GM12892 (cell line): ENCODE data around the gene MYO1E.
A peak's percentile ranks its signal among the peaks of the same experiment; 100 is the strongest.

ENCODE experiments used
- DNase-seq: peaks from one replicate; pipeline ENCODE4 v3.0.0; 2011; ENCODE audit not compliant: insufficient read length
- FAIRE-seq: peaks from 2 replicates; lab custom pipeline; 2011; peaks lifted over from hg19 to GRCh38; lab: Jason Lieb, UNC
- POLR2A ChIP-seq: IDR thresholded peaks from 2 replicates; pipeline ENCODE4 v1.6.1; 2011; ENCODE audit warnings: low read depth, low read length, control low read depth
- POLR2AphosphoS5 ChIP-seq: IDR thresholded peaks from 2 replicates; pipeline ENCODE4 v1.6.1; 2011; ENCODE audit warnings: low read depth, low read length, control low read depth
- TAF1 ChIP-seq: IDR thresholded peaks from 2 replicates; pipeline ENCODE4 v1.6.1; 2011; ENCODE audit warnings: low read depth, mild to moderate bottlenecking, control low read depth, low read length, borderline replicate concordance

MYO1E gene

GRCh38 chr15:59322056-59322759 lies 50.5 kb downstream of the MYO1E start:
- FAIRE-seq (no peak), DNase-seq (no peak)
- TF ChIP-seq POLR2A (no peak), POLR2AphosphoS5 (no peak), TAF1 (no peak)

GRCh38 chr15:59321000-59321689 lies 51.5 kb downstream of the MYO1E start:
- TF ChIP-seq POLR2AphosphoS5: no peak
- no peak for TF ChIP-seq TAF1
- no peak for TF ChIP-seq POLR2A
- DNase-seq: no peak
- peak; percentile 87 for FAIRE-seq

GRCh38 chr15:59317211-59317610 lies 55.5 kb downstream of the MYO1E start:
- TF ChIP-seq POLR2AphosphoS5: no peak
- no peak for TF ChIP-seq POLR2A
- TF ChIP-seq TAF1: no peak
- FAIRE-seq (peak; percentile 71), DNase-seq (no peak)

GRCh38 chr15:59315914-59316451 lies 56.7 kb downstream of the MYO1E start:
- DNase-seq: no peak
- peak; percentile 42 for FAIRE-seq
- TF ChIP-seq POLR2AphosphoS5: no peak
- TF ChIP-seq TAF1: no peak
- TF ChIP-seq POLR2A: no peak

- no peak; the same call in 1 of the 2 replicates for TF ChIP-seq POLR2AphosphoS5
- TF ChIP-seq POLR2A: peak; percentile 35; the same call in 1 of the 2 replicates
- TF ChIP-seq TAF1: no peak
- DNase-seq (no peak), FAIRE-seq (peak; percentile 99)
These were observed 58.9 kb downstream of the MYO1E start for GRCh38 chr15:59313641-59314332.

- peak; percentile 80 for FAIRE-seq
These were observed 60.5 kb downstream of the MYO1E start for GRCh38 chr15:59312205-59312604.

GRCh38 chr15:59311195-59311594 lies 61.5 kb downstream of the MYO1E start:
- TF ChIP-seq TAF1: no peak
- TF ChIP-seq POLR2A: no peak
- no peak for TF ChIP-seq POLR2AphosphoS5
- no peak for FAIRE-seq
- DNase-seq: no peak

More at GRCh38 chr15:59312205-59312604, 60.5 kb downstream of the MYO1E start:
- DNase-seq: no peak
- no peak for TF ChIP-seq POLR2AphosphoS5
- TF ChIP-seq POLR2A: no peak
- no peak for TF ChIP-seq TAF1

- TF ChIP-seq TAF1 (no peak), POLR2A (no peak), POLR2AphosphoS5 (no peak)
- FAIRE-seq: no peak
- DNase-seq: no peak
These were observed 63.3 kb downstream of the MYO1E start for GRCh38 chr15:59309405-59309804.

GRCh38 chr15:59307165-59307537 lies 65.5 kb downstream of the MYO1E start:
- TF ChIP-seq TAF1: no peak
- TF ChIP-seq POLR2AphosphoS5: no peak
- no peak for TF ChIP-seq POLR2A
- DNase-seq (no peak), FAIRE-seq (no peak)

GRCh38 chr15:59306520-59307164 lies 66.0 kb downstream of the MYO1E start:
- TF ChIP-seq POLR2AphosphoS5: no peak
- no peak for TF ChIP-seq POLR2A
- no peak for TF ChIP-seq TAF1
- DNase-seq (no peak), FAIRE-seq (no peak)
